SK-N-SH treated with all-trans-retinoic acid at 6 μM for 48 hours (cell line): Measurements from ENCODE around the gene TUBB1.

Experiments used
- GLIS3 ChIP-seq: fragments of 250-450 bp; sonication (Bioruptor Pico); IDR thresholded peaks from 2 replicates; pipeline ENCODE4 v1.5.0; 2020; ENCODE audit warnings: mild to moderate bottlenecking, moderate library complexity
- RARB ChIP-seq: fragments of 250-450 bp; sonication (Bioruptor Pico); IDR thresholded peaks from 2 replicates; pipeline ENCODE4 v1.8.0; 2021; ENCODE audit warnings: mild to moderate bottlenecking, moderate library complexity
- SNAI2 ChIP-seq: fragments of 250-450 bp; sonication (Bioruptor Pico); IDR thresholded peaks from 2 replicates; pipeline ENCODE4 v1.5.0; 2020; ENCODE audit warnings: mild to moderate bottlenecking, moderate library complexity
- TCF4 ChIP-seq: fragments of 250-450 bp; sonication (Bioruptor Pico); IDR thresholded peaks from 2 replicates; pipeline ENCODE4 v1.8.0; 2021; ENCODE audit warnings: mild to moderate bottlenecking, moderate library complexity, borderline replicate concordance
- TOX ChIP-seq: fragments of 250-450 bp; sonication (Bioruptor Pico); IDR thresholded peaks from 2 replicates; pipeline ENCODE4 v1.8.0; 2021; ENCODE audit warnings: mild to moderate bottlenecking, moderate library complexity, borderline replicate concordance
- ZC3H10 ChIP-seq: fragments of 250-450 bp; sonication (Bioruptor Pico); IDR thresholded peaks from 2 replicates; pipeline ENCODE4 v1.5.1; 2021; ENCODE audit warnings: mild to moderate bottlenecking, moderate library complexity
- ZFP3 ChIP-seq: fragments of 250-450 bp; sonication (Bioruptor Pico); IDR thresholded peaks from 2 replicates; pipeline ENCODE4 v1.5.0; 2020; ENCODE audit warnings: mild to moderate bottlenecking, moderate library complexity
- ZFP30 ChIP-seq: fragments of 450-650 bp; formaldehyde crosslinking; IDR thresholded peaks from 2 replicates; pipeline ENCODE4 v1.5.0; 2022; ENCODE audit warnings: mild to moderate bottlenecking, moderate library complexity
- ZNF565 ChIP-seq: fragments of 450-650 bp; formaldehyde crosslinking; conservative IDR thresholded peaks from 2 replicates; pipeline ENCODE4 v1.5.0; 2020; ENCODE audit warnings: low read depth, mild to moderate bottlenecking, moderate library complexity

- TF ChIP-seq RARB (CRISPR knock-in tag), result no peak
- no peak for TF ChIP-seq ZFP30 (CRISPR knock-in tag)
- TF ChIP-seq TCF4, result no peak
- TF ChIP-seq ZNF565 (CRISPR knock-in tag), result no peak
- no peak for TF ChIP-seq ZFP3 (CRISPR knock-in tag)
- TF ChIP-seq ZC3H10 (CRISPR knock-in tag), result no peak
- no peak for TF ChIP-seq SNAI2
- TF ChIP-seq TOX (CRISPR knock-in tag), result no peak
- TF ChIP-seq GLIS3 (CRISPR knock-in tag), result no peak
These were observed 27.5 kb upstream of the TUBB1 start for GRCh38 chr20:58991715-58992114.
